ENCODE measurements around the gene NIPBL. TPM values are rescaled to one million over a fixed set of nuclear protein-coding genes. Genes with fewer than 3 reads are reported as not detected.

Gene NIPBL
- total RNA-seq, 1 experiment from 2014 or later, result 48.3 TPM

DNA sequence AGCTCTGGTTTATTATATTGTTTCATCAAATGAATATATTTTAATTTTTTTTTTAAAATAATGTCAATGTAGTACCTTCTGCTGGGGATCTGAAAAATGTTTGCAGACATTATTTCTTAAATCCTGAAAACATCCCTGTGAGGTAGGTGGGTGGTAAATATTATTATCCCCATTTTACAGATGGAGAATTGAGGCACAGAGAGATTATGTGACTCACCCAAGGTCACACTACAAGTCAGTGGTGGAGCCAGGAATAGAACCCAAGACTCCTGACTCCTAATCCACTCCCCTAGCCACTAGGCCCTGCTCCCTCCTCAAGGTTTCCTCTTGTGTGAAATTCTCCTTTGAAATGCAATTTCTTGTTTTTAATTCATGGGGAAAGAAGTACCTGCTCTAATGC lies 171.4 kb downstream of the NIPBL start (continued):
- TF ChIP-seq HMGXB4 (CRISPR knock-in tag; IDR thresholded peaks at IDR 0.05), result no peak

- no peak for ATAC-seq
- no peak for DNase-seq (ENCODE audit: low spot score)
- TF ChIP-seq MXD4 (CRISPR knock-in tag; IDR thresholded peaks at IDR 0.05; ENCODE audit: borderline replicate concordance) (no peak), ZSCAN18 (CRISPR knock-in tag; IDR thresholded peaks at IDR 0.05) (no peak), ATF2 (CRISPR knock-in tag; IDR thresholded peaks at IDR 0.05; ENCODE audit: borderline replicate concordance, low read depth) (no peak), NFE2L1 (CRISPR knock-in tag; IDR thresholded peaks at IDR 0.05) (no peak), IRF2 (CRISPR knock-in tag; IDR thresholded peaks at IDR 0.05; ENCODE audit: borderline replicate concordance, low read depth) (no peak), SMAD4 (CRISPR knock-in tag; IDR thresholded peaks at IDR 0.05) (no peak), ZNF425 (CRISPR knock-in tag; conservative IDR thresholded peaks at IDR 0.05) (no peak), JUN (CRISPR knock-in tag; IDR thresholded peaks at IDR 0.05) (no peak), ETV6 (CRISPR knock-in tag; IDR thresholded peaks at IDR 0.05) (no peak), FOXJ3 (CRISPR knock-in tag; IDR thresholded peaks at IDR 0.05; ENCODE audit: borderline replicate concordance) (no peak), CTCF (IDR thresholded peaks at IDR 0.05) (no peak)
- TF ChIP-seq, protein P1, sequence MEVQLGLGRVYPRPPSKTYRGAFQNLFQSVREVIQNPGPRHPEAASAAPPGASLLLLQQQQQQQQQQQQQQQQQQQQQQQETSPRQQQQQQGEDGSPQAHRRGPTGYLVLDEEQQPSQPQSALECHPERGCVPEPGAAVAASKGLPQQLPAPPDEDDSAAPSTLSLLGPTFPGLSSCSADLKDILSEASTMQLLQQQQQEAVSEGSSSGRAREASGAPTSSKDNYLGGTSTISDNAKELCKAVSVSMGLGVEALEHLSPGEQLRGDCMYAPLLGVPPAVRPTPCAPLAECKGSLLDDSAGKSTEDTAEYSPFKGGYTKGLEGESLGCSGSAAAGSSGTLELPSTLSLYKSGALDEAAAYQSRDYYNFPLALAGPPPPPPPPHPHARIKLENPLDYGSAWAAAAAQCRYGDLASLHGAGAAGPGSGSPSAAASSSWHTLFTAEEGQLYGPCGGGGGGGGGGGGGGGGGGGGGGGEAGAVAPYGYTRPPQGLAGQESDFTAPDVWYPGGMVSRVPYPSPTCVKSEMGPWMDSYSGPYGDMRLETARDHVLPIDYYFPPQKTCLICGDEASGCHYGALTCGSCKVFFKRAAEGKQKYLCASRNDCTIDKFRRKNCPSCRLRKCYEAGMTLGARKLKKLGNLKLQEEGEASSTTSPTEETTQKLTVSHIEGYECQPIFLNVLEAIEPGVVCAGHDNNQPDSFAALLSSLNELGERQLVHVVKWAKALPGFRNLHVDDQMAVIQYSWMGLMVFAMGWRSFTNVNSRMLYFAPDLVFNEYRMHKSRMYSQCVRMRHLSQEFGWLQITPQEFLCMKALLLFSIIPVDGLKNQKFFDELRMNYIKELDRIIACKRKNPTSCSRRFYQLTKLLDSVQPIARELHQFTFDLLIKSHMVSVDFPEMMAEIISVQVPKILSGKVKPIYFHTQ (CRISPR knock-in tag; IDR thresholded peaks at IDR 0.05), result no peak
- TF ChIP-seq, protein P2, sequence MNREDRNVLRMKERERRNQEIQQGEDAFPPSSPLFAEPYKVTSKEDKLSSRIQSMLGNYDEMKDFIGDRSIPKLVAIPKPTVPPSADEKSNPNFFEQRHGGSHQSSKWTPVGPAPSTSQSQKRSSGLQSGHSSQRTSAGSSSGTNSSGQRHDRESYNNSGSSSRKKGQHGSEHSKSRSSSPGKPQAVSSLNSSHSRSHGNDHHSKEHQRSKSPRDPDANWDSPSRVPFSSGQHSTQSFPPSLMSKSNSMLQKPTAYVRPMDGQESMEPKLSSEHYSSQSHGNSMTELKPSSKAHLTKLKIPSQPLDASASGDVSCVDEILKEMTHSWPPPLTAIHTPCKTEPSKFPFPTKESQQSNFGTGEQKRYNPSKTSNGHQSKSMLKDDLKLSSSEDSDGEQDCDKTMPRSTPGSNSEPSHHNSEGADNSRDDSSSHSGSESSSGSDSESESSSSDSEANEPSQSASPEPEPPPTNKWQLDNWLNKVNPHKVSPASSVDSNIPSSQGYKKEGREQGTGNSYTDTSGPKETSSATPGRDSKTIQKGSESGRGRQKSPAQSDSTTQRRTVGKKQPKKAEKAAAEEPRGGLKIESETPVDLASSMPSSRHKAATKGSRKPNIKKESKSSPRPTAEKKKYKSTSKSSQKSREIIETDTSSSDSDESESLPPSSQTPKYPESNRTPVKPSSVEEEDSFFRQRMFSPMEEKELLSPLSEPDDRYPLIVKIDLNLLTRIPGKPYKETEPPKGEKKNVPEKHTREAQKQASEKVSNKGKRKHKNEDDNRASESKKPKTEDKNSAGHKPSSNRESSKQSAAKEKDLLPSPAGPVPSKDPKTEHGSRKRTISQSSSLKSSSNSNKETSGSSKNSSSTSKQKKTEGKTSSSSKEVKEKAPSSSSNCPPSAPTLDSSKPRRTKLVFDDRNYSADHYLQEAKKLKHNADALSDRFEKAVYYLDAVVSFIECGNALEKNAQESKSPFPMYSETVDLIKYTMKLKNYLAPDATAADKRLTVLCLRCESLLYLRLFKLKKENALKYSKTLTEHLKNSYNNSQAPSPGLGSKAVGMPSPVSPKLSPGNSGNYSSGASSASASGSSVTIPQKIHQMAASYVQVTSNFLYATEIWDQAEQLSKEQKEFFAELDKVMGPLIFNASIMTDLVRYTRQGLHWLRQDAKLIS (CRISPR knock-in tag; IDR thresholded peaks at IDR 0.05; ENCODE audit: borderline replicate concordance), result no peak
- TF ChIP-seq, protein P3, sequence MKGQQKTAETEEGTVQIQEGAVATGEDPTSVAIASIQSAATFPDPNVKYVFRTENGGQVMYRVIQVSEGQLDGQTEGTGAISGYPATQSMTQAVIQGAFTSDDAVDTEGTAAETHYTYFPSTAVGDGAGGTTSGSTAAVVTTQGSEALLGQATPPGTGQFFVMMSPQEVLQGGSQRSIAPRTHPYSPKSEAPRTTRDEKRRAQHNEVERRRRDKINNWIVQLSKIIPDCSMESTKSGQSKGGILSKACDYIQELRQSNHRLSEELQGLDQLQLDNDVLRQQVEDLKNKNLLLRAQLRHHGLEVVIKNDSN (CRISPR knock-in tag; IDR thresholded peaks at IDR 0.05), result no peak
Measured at GRCh38 chr5:37054391-37054790, 177.8 kb downstream of the NIPBL start.

More at GRCh38 chr5:37054391-37054790, 177.8 kb downstream of the NIPBL start:
- no peaks in the 10 kb centered on the region for H3K27me3 Mint-ChIP-seq (ENCODE audit: low read depth)
- H3K27ac Mint-ChIP-seq, result no peak overlapping the region
- H3K36me3 Mint-ChIP-seq, result peaks cover 39% of the 10 kb centered on the region
- no peaks in the 10 kb centered on the region for H3K4me1 Mint-ChIP-seq
- no peak overlapping the region for H3K4me3 Mint-ChIP-seq
- peaks cover 3% of the 10 kb centered on the region for H3K9me3 Mint-ChIP-seq
- ChIA-PET POLR2A (no interaction called here), CTCF (interaction anchor here (1.1 kb wide), 1 partner anchor 315 kb away, joined by 5 read pairs; no protein-coding TSS in a partner anchor)

Data from WTC11 (cell line).